ENCODE data around the gene PDXDC1. TPM values are rescaled to one million over a fixed set of nuclear protein-coding genes. Genes with fewer than 3 reads are reported as not detected.
"Not testable (repeated sequence)": the region's sequence is repeated elsewhere in the genome, so short reads cannot be mapped to it uniquely, and the experiment has no call there.

The PDXDC1 gene
- polyA plus RNA-seq, 3 donors, result 107 to 150 (median 108) TPM

DNA sequence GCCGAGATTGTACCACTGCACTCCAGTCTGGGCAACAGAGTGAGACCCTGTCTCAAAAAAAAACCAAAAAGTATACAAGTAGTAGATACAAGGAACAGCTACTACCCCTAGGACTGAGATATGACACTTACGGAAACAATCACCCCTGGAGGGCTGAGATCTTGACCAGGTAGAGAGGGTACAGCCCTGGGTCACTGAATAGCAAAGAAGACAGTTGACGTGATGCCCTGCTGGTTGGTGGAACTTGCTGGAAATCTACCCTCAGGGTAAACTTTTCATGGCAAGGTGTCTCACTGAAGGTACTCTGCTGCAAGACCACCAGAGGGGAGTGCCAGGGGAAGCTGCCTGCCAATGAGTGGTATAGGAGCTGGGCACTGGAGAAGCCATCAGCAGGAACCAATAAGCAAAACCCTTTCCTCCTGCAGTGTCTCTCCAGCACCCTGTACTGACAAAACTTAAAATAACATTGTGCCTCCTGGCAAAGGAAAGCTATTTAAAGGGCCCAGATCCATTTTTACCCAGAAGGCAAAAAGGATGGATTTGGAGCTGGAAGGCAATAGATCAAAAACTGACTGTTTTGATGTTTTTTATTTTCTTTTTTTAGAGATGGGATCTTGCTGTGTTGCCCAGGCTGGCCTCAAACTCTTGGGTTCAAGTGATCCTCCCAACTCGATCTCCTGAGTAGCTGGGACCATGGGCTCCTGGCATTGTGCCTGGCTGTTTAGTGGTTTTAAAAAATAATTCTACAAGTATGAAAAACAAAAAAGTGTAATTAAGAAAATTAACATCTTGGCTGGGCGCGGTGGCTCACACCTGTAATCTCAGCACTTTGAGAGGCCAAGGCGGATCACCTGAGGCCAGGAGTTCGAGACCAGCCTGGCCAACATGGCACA is 11.3 kb upstream of the PDXDC1 start:
- no peak for DNase-seq

DNA sequence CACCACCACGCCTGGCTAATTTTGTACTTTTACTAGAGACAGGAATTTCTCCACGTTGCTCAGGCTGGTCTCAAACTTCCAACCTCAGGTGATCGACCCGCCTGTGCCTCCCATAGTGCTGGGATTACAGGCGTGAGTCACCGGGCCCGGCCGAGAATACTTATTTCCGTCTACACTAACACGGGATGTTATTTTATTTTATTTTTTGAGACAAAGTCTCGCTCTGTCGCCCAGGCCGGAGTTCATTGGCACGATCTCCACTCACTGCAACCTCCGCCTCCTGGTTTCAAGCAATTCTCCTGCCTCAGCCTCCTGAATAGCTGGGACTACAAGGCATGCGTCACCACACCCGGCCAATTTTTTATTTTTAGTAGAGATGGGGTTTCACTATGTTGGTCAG is 9.5 kb upstream of the PDXDC1 start:
- DNase-seq, result no peak

DNA sequence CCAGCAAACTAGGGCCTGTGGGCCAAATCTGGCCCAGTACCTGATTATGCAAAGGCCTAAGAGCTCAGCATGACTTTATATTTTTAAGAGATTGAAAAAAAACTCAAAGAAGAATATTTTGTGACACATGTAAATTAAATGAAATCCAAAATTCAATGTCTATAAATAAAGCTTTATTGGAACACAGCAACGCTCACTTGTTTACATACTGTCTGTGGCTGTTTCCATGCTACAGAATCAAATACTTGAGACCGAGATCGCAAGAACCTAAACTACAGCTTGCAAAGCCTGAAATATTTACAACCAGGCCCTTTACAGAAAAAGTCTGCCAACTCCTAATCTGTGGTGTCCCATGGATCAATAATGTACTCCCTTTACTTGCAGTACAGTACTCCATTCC is 5.0 kb upstream of the PDXDC1 start:
- not testable (repeated sequence) for DNase-seq

DNA sequence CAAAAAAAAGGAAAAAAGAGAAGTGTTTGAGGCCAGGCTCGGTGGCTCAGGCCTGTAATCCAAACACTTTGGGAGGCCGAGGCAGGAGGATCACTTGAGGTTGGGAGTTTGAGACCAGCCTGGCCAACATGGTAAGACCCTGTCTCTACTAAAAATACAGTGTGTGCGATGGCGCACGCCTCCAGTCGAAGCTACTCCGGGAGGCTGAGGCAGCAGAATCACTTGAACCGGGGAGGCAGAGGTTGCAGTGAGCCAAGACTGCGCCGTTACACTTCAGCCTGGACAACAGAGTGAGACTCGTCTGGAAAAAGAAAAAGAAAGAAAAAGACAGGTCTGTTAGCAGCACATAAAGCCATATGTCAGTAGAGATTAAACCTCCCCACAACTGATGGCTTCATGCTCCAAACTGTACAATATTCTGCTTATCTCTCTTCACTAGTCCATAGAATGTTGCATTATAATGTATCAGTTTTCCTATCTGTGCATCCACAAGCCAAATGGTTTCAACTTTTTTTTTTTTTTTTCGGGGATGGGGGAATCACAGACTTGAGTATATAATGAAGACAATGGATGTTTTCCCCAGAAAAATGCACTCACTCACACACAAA is 3.1 kb upstream of the PDXDC1 start:
- not testable (repeated sequence) for DNase-seq

DNA sequence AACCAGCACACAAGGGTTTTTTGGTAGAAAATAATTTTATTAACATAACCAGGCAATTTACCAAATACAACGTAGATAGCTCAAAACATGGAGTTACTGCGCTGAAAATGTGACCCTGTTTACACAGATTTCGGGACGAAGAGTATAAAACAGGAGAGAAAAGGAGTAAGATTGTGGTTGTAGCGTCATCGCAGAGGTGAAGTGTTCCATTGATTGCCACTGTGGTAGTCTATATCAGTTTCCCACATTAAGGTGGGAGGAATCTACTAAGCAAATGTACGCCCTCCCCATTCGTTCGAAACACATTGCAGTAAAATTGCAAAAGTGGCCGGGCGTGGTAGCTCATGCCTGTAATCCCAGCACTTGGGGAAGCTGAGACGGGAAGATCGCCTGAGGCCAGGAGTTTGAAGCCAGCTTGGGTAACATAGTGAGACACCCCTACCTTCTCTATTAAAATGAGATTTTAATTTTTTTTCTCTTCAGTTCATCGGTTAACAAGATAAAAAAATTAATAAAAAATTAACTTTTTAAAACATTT is 972 bp upstream of the PDXDC1 start:
- not testable (repeated sequence) for DNase-seq

DNA sequence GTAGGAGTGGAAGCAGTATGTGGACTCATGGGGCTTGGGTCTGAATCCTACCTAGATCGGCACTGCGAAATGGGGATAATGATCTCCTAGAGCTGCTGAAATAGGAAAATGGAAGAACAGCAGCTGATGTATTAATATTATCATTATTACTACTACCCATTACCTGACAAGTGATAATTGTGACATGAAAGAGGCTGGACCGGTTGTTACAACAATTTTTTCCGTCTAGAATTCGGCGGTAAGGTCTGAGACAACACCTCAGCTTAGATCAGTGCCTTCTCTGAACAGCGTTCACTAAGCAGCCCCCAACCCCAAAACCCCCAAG is 533 bp upstream of the PDXDC1 start:
- not testable (repeated sequence) for DNase-seq

DNA sequence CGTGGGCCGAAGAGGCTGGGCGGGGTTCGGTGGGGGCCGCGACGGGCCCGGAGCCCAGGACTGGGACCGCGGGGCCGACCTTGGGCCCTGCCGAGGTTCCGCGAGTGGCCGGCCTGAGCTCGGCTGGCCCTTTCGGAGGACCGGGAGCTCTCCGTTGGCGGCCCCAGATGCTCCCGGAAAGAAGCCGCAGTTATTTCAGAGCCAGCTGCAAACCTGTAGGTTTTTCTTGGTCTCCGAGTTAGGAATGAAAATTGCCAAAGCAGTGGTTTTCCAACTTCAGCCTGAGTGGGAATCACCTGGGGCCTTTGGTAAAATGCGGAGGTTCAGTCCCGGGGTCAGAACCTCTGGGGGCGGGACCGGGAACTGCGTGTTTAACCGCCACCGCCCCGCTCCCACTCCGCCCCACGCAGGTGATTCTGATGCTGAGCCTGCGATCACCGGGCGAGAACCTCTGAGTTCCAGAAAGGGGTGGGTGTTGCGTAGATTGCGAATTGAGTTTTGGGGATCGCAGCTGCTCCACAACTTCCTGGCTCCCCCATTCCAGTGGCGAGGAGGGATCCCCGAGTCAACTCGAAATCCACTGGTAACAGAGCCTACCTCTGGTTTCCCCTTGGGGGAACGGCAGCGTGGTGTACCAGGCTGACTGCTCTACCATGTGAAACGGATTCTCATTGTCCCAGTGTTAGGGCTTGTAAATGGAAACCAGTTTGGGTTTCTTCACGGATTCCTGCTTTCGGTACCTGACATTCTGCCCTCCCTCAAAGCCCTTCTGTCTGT is 780 bp downstream of the PDXDC1 start:
- DNase-seq, result not testable (repeated sequence)

DNA sequence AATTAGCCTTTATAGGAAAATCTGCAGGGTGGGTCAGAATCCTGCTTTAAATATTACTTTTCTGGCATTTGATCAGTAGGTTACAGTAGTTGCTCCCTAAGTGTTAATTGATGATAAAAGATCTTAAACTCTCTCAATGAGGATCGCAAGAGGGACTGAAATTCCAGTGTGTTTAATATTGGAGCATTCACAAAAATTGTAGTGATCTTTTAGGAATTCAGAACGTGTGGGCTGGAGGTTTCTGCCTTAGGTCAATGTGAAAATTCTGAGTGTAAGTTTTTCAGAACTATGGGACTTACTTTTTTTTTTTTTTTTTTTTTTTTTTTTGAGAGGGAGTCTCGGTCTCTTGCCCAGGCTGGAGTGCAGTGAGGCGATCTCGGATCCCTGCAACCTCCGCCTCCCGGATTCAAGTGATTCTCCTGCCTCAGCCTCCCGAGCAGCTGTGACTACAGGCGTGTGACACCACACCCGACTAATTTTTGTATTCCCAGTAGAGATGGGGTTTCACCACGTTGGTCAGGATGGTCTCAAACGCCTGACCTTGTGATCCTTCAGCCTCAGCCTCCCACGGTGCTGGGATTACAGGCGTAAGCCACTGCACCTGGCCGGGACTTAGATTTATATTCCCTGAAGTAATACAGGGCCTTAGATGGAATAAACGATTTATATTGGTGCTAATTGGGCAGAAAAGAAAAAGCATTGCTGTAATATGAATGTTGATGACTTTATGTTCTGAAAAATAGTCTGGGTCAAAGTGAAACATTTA is 2.3 kb downstream of the PDXDC1 start:
- DNase-seq, result not testable (repeated sequence)

DNA sequence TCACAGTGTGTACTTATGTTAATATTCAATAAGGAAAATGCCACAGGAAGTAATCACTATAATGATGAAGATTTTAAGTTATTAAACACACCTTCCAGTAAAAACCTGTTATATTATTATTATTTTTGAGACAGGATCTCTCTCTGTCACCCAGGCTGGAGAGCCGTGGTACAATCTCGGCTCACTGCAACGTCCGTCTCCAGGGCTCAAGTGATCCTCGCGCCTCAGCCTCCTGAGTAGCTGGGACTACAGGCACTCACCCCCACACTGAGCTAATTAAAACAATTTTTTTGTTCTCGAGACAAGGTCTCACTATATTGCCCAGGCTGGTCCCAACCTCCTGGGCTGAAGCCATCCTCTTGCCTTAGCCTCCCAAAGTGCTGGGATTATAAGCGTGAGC is 3.5 kb downstream of the PDXDC1 start:
- DNase-seq, result not testable (repeated sequence)

DNA sequence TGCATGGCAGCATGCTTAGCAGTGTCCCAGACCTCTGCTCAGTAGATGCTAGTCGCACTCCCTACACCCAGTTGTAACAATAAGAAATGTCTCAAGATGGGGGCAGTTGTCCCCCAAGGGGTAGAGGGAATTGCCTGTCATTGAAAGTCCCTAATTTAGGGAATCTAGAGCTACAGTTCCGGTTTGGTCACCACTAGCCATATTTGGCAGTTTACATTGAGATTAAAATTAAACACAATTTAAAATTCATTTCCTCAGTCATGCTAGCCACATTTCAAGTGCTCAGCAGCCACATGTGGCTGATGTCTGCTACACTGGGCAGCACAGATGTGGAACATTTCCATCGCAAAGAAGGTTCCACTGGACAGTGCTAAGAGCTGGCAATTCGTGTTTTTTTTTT is 4.1 kb downstream of the PDXDC1 start:
- DNase-seq, result not testable (repeated sequence)

DNA sequence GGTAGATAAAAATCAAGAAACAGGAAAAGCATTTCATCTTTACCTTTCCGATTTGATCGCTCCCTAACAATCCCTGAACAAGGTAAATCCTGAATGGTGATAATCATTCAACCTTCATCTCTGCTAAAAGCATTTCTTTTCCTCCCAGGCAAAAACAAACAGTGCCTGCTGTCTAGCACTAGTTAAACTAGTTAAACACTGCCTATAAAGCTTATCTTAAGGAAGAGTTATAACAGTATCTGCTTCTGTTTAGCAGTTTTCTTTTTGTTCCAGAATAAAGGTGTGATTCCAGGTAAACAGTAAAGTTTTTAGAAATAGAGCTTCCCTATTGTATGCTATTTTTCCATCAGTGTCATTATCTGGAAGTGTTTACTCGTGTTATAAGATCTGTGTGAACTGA is 6.4 kb downstream of the PDXDC1 start:
- DNase-seq, result not testable (repeated sequence)

DNA sequence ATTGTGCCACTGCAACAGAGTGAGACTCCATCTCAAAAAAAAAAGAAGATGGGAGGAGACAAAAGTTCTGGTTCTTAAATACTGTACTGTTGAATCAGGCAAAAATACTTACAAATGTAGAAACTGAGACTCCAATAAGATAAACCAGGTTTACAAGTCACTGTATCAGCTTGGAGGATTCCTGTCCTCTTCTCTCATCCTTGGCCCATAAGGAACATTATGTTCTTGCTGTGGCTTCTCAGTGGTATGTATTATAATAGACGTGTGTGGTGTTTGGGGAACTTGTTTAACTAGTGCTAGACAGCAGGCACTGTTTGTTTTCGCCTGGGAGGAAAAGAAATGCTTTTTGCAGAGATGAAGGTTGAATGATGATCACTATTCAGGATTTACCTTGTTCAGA is 7.7 kb downstream of the PDXDC1 start:
- not testable (repeated sequence) for DNase-seq

DNA sequence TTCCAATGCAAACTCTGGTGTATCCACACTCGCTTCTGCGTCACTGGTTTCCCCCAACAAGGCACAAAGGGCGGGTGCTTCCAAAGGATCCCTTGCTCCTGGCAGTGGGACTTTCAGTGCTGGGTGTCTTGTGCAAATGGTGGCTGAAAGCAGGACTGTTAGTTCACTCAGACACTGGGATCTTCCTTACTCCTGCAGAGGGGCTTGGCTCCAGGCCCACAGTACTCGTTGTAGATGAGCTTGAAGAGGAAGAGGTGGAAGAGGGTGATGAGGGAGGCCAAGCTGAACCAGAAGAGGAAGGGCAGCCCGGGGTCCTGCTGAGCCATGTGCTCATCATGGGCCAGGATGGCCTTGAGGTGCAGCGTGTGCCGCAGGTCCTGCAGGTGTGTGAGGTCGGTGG is 13.3 kb downstream of the PDXDC1 start:
- not testable (repeated sequence) for DNase-seq

DNA sequence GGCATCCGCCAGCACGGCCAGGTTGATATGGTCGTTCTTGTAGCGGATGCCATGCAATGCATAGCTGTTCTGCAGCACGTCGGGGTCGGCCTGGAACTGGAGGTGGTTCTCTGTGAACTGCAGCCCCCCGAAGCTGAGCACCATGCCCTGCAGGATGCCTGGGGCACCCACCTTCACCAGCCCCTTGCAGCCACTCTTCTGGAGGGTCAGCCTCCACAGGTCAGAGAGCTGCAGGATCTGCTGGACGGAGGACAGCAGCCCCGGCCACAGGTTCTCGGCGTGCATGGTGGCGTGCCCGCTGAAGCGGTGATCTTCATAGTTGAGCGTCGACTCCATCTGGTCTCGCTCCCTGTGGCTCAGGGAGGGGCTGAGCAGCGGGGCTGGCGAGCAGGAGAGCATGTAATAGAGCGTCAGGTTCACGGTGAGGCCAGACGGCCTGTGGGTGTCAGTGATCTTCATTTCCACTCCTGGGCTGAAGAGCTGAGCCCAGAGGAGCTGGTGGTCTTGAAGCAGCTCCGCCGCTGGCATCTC is 13.9 kb downstream of the PDXDC1 start:
- not testable (repeated sequence) for DNase-seq

DNA sequence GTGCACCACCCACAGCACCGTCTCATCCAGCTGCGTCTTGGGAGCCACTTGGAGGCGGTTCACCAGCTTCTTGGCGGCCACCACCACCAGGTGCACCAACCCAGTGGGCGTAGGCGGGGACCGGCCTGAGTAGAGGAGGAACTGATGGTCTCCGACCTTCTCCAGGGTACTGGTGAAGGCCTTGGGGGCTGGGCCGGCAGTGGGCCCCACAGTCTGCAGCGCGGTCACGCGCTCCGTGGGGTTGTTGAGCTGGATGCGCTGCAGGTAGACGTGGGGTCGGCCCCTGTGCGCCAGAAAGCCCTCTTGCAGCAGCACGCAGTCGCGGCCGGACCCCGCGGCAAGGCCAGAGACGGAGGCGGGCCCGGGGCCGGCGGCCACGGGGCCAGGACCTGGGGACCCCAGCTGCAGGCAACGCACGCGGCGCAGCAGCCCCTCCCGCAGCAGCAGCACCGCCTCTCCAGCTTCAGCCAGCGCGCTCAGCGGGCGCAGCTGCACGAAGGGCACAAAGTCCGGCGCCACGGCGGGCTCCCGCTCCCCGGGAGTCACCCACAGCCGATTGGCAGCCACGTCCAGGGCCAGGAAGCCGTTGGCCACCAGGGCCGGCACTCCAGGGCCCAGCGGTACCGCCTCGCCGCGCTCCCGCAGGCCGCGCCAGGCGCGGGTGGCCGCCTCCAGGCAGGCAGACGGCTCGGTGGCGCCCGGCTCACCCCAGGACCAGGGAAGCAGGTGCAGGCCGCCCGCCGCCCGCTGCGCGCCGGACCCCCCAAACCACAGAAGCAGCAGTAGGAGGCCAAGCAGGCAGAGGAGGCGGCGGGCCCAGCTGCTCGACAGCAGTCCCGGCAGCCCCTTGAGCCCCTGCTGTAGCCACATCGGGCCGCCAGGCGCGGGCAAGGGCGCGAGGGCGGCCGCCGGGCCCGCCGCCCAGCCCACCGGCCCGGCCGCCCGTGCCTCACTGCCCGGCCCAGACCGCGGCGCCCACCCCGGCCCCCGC is 14.8 kb downstream of the PDXDC1 start:
- DNase-seq, result not testable (repeated sequence)

DNA sequence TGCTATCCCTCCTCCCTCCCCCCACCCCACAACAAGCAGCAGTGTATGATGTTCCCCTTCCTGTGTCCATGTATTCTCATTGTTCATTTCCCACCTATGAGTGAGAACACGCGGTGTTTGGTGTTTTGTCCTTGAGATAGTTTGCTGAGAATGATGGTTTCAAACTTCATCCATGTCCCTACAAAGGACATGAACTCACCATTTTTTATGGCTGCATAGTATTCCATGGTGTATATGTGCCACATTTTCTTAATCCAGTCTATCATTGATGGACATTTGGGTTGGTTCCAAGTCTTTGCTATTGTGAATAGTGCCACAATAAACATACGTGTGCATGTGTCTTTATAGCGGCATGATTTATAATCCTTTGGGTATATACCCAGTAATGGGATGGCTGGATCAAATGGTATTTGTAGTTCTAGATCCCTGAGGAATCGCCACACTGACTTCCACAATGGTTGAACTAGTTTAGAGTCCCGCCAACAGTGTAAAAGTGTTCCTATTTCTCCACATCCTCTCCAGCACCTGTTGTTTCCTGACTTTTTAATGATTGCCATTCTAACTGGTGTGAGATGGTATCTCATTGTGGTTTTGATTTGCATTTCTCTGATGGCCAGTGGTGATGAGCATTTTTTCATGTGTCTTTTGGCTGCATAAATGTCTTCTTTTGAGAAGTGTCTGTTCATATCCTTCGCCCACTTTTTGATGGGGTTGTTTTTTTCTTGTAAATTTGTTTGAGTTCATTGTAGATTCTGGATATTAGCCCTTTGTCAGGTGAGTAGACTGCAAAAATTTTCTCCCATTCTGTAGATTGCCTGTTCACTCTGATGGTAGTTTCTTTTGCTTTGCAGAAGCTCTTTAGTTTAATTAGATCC is 18.7 kb downstream of the PDXDC1 start:
- DNase-seq, result not testable (repeated sequence)

DNA sequence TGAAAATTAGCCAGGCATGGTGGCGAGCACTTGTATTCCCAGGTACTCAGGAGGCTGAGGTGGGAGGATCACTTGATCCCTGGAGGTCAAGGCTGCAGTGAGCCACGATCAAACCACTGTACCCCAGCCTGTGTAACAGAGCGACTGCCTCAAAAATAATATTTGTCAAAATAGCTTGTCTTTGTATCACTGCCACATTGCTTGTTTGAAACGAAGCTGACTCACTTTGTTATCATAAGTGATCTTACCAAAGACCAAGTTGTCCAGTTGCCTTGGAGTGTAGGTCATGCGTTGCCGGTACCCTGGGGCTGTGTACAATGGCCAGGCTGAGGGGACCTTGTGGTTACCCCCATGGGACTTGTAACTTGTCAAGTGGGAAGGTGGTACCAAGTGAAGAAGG is 21.9 kb downstream of the PDXDC1 start:
- DNase-seq, result not testable (repeated sequence)

DNA sequence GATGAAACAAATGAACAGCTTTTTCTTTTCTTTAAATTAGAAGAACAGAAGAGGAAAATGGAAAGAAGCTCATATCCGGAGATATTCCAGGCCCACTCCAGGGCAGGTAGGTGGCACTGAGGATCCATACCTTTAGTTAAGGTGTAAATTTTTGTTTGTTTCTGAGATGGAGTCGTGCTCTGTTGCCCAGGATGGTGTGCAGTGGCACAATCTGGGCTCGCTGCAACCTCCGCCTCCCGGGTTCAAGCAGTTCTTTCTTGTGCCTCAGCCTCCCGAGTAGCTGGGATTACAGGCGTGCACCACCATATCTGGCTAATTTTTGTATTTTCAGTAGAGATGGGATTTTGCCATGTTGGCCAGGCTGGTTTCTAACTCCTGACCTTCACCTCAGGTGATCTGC is 23.5 kb downstream of the PDXDC1 start:
- not testable (repeated sequence) for DNase-seq

DNA sequence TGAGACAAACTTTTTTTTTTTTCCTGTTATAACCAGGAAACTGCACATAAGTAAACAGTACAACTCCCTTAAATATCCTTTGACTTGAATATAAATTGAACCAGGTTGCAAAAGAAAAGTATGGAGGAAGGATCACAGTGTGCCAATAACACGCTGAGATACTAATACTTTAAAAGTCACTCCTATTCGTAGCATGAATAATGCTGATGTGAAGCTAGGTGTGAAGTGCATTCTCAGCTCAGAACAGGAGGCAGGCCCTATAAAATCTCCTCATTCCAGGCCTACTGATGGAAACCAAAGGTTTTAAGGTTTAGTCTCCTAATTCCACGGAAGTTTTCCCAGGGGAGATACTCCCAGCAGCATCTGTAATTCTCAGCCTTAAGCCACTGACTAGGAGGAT is 25.0 kb downstream of the PDXDC1 start:
- DNase-seq, result not testable (repeated sequence)

Measured in renal pelvis (tissue), 4 donors.